Measurements from ENCODE around the gene CFAP70.

Gene CFAP70

GRCh38 chr10:73232887-73233286 lies 125.8 kb downstream of the CFAP70 start:
- in situ Hi-C loops (cut with HindIII; ENCODE audit: low pct_ligation_motif_present, low pct_unique_long_range_greater_than_20kb, low sequenced_read_pairs) = no loop called here
- peak; percentile 22 for DNase-seq

DNA sequence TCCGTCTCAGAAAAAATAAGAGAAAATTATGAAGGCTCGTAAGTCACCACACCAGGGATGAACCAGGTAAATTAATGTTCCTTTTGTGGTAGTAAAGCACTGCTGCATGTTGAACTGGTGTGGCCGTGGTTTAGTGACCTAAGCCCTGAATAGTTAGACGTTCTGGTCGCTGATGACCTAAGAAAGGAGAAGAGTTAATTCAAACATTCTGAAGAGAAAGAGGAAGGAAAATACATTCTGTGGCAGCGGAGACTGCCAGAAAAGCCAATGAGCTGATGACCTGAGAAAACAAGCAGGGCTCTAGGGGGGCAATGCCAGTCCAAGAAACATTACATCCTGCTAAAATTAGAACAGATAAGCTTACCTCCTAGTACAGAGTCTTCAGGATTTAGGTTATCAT lies 129.1 kb downstream of the CFAP70 start:
- in situ Hi-C loops (cut with HindIII; ENCODE audit: low pct_ligation_motif_present, low pct_unique_long_range_greater_than_20kb, low sequenced_read_pairs) = no loop called here
- no peak for DNase-seq

GRCh38 chr10:73228247-73228646 lies 130.4 kb downstream of the CFAP70 start:
- no peak for DNase-seq
- in situ Hi-C loops (cut with HindIII; ENCODE audit: low pct_ligation_motif_present, low pct_unique_long_range_greater_than_20kb, low sequenced_read_pairs) = no loop called here

DNA sequence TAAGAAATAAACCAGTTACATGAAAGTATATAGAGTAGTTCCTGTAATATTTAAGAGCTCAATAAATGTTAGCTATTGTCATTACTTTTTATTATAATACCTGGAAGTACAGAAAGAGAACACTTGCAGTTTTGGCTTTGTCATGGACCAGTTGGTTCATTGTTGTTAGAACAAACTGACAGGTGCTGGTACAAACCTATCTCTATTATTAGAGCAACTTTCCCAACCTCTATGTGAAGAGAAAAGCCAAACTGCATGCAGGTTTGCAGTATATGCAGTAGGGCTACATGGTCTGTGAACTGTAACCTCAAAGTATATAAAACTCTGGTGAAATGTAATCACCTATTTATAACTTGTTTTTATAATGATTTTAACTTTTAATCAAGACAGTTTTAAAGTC lies 132.0 kb downstream of the CFAP70 start:
- in situ Hi-C loops (cut with HindIII; ENCODE audit: low pct_ligation_motif_present, low pct_unique_long_range_greater_than_20kb, low sequenced_read_pairs) = no loop called here
- DNase-seq = no peak

DNA sequence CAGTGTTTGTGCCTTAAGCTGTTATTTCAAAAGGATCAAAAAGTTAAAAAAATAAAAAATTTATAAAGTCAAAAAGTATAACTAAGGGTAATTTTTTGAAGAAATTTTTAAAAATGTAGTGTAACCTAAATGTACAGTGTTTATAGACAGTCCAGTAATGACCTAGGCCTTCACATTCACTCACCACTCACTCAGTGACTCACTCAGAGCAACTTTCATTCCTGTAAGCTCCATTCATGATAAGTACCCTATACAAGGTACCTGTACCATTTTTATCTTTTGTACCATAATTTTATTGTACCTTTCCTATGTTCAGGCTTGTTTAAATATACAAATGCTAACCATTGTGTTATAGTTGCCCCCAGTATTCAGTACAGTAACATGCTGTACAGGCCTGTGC lies 133.1 kb downstream of the CFAP70 start:
- no peak for DNase-seq
- in situ Hi-C loops (cut with HindIII; ENCODE audit: low pct_ligation_motif_present, low pct_unique_long_range_greater_than_20kb, low sequenced_read_pairs) = no loop called here

DNA sequence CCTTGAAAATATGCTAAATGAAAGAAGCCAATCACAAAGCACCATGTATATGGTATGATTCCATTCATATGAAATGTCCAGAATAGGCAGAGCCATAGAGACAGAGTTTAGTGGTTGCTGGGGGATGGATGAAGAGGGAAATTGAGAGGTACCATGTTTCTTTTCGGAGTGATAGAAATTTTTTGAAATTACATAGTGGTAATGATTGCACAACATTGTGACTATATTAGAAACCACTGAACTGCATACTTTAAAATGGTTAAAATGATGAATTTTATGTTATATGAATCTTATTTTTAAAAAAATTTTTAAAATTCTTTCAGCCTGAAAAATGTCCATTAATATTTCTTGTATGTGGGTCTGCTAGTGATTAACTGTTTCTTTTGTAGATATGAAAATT lies 137.7 kb downstream of the CFAP70 start:
- in situ Hi-C loops (cut with HindIII; ENCODE audit: low pct_ligation_motif_present, low pct_unique_long_range_greater_than_20kb, low sequenced_read_pairs) = no loop called here
- no peak for DNase-seq

DNA sequence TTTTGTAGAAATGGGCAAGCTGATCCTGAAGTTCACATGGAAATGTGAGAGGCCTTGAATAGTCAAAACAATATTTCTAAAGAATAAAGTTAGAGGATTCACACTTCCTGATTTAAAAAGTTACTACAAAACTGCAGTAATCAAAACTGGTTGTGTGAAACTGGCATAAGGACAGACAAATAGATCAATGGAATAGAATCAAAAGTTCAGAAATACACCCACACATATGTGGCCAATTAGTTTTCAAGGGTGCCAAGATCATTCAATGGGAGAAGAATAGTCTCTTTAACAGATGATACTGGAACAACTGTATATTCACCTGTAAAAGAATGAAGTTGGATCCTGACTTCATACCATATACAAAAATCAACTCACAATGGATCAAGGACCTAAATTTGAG lies 139.3 kb downstream of the CFAP70 start:
- DNase-seq = no peak
- in situ Hi-C loops (cut with HindIII; ENCODE audit: low pct_ligation_motif_present, low pct_unique_long_range_greater_than_20kb, low sequenced_read_pairs) = no loop called here

- DNase-seq = peak; percentile 54
- in situ Hi-C loops (cut with HindIII; ENCODE audit: low pct_ligation_motif_present, low pct_unique_long_range_greater_than_20kb, low sequenced_read_pairs) = no loop called here
These were observed 140.1 kb downstream of the CFAP70 start for GRCh38 chr10:73218431-73219191.

- in situ Hi-C loops (cut with HindIII; ENCODE audit: low pct_ligation_motif_present, low pct_unique_long_range_greater_than_20kb, low sequenced_read_pairs) = no loop called here
- DNase-seq = no peak
These were observed 141.0 kb downstream of the CFAP70 start for GRCh38 chr10:73217628-73218027.

- in situ Hi-C loops (cut with HindIII; ENCODE audit: low pct_ligation_motif_present, low pct_unique_long_range_greater_than_20kb, low sequenced_read_pairs) = no loop called here
- no peak for DNase-seq
These were observed 142.9 kb downstream of the CFAP70 start for GRCh38 chr10:73215749-73216148.

- no peak for DNase-seq
- in situ Hi-C loops (cut with HindIII; ENCODE audit: low pct_ligation_motif_present, low pct_unique_long_range_greater_than_20kb, low sequenced_read_pairs) = no loop called here
These were observed 147.4 kb downstream of the CFAP70 start for GRCh38 chr10:73211106-73211811.

GRCh38 chr10:73210395-73211105 lies 148.1 kb downstream of the CFAP70 start:
- in situ Hi-C loops (cut with HindIII; ENCODE audit: low pct_ligation_motif_present, low pct_unique_long_range_greater_than_20kb, low sequenced_read_pairs) = no loop called here
- no peak for DNase-seq

GRCh38 chr10:73209705-73210104 lies 149.0 kb downstream of the CFAP70 start:
- peak; percentile 62 for DNase-seq
- in situ Hi-C loops (cut with HindIII; ENCODE audit: low pct_ligation_motif_present, low pct_unique_long_range_greater_than_20kb, low sequenced_read_pairs) = no loop called here

DNA sequence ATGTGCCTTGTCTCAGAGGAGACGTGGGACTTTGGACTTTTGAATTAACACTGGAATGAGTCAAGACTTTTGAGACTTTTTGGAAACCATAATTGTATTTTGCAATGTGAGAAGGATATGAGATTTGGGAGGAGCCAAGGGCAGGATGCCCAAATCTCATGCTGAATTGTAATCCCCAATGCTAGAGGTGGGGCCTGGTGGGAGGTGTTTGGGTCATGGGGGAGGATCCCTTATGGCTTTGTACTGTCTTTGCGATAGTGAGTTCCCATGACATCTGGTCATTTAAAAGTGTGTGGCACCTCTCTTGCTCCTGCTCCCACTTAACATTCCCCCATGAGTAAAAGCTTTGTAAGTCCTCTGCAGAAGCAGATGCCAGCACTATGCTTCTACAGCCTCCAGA lies 150.8 kb downstream of the CFAP70 start:
- DNase-seq = no peak
- in situ Hi-C loops (cut with HindIII; ENCODE audit: low pct_ligation_motif_present, low pct_unique_long_range_greater_than_20kb, low sequenced_read_pairs) = no loop called here

- in situ Hi-C loops (cut with HindIII; ENCODE audit: low pct_ligation_motif_present, low pct_unique_long_range_greater_than_20kb, low sequenced_read_pairs) = no loop called here
These were observed 152.3 kb downstream of the CFAP70 start for GRCh38 chr10:73206385-73206784.

GRCh38 chr10:73205890-73206289 lies 152.8 kb downstream of the CFAP70 start:
- in situ Hi-C loops (cut with HindIII; ENCODE audit: low pct_ligation_motif_present, low pct_unique_long_range_greater_than_20kb, low sequenced_read_pairs) = no loop called here
- DNase-seq = no peak

More at GRCh38 chr10:73206385-73206784, 152.3 kb downstream of the CFAP70 start:
- no peak for DNase-seq

- in situ Hi-C loops (cut with HindIII; ENCODE audit: low pct_ligation_motif_present, low pct_unique_long_range_greater_than_20kb, low sequenced_read_pairs) = no loop called here
- no peak for DNase-seq
These were observed 153.6 kb downstream of the CFAP70 start for GRCh38 chr10:73205081-73205480.
